ENCODE results near the gene TRAF5.
"Not testable (repeated sequence)": the region's sequence is repeated elsewhere in the genome, so short reads cannot be mapped to it uniquely, and the experiment has no call there.

Gene TRAF5

GRCh38 chr1:211378844-211379243 lies 52.2 kb downstream of the TRAF5 start:
- DNase-seq (ENCODE audit: low read depth): no peak

GRCh38 chr1:211379446-211379845 lies 52.8 kb downstream of the TRAF5 start:
- DNase-seq (ENCODE audit: low read depth): no peak

DNA sequence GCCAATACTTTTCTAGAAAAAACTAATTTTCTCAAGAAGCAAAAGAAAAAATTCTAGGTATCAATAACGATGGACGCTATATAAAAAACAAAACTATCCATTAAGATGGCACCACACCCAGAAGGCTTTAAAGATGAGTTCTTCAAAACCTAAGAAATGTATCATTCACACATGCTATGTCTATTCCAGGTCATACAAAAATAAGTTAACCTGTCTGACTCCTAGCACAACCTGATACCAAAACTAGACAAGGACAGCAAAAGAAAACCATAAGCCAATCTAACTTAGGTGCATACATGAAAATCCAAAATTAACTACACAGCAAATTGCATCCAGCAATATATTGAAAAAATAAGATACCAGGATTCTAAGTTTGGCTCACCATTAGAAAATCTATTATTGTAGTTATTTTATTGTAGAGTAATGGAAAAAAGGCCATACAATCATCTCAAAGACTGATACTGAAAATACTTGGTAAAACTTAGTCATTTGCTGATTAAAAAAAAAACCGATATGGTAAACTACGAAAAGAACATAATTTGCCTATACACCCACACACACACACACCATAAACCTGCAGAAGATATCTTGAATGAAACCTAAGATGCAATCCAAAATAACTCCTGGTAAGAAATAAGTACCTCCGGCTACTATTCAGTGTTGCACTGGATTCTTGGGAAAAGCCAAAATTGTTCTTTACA lies 55.0 kb downstream of the TRAF5 start:
- DNase-seq (ENCODE audit: low read depth): no peak

GRCh38 chr1:211382182-211382713 lies 55.6 kb downstream of the TRAF5 start:
- no peak for DNase-seq (ENCODE audit: low read depth)

- peak; percentile 87 for DNase-seq (ENCODE audit: low read depth)
Measured at GRCh38 chr1:211382714-211383480, 56.3 kb downstream of the TRAF5 start.

- DNase-seq (ENCODE audit: low read depth): no peak
Measured at GRCh38 chr1:211384524-211384923, 57.9 kb downstream of the TRAF5 start.

DNA sequence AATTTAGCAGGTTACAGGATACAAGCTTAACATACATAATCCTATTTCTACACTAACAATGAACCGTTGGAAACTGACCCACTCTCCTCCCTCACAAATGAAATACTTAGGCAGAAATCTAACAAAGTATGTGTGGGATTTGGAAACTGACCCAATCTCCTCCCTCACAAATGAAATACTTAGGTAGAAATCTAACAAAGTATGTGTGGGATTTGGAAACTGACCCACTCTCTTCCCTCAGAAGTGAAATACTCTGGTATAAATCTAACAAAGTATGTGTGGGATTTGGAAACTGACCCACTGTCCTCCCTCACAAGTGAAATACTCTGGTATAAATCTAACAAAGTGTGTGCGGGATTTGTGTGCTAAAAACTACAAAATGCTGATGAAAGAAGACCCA lies 60.3 kb downstream of the TRAF5 start:
- no peak for DNase-seq (ENCODE audit: low read depth)

DNA sequence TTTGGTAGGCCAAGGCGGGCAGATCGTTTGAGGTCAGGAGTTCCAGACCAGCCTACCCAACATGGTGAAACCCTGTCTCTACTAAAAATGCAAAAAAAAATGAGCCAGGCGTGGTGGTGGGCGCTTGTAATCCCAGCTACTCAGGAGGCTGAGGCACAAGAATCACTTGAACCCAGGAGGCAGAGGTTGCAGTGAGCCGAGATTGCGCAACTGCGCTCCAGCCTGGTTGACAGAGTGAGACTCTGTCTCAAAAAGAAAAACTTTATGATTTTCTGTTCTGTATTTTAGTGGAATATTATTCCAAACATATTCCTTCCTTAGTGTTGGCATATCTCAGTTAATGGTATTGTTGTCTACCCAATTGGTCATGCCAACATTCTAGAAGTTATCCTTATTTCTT lies 64.2 kb downstream of the TRAF5 start:
- not testable (repeated sequence) for DNase-seq (ENCODE audit: low read depth)

GRCh38 chr1:211393203-211393602 lies 66.6 kb downstream of the TRAF5 start:
- no peak for DNase-seq (ENCODE audit: low read depth)

GRCh38 chr1:211398266-211398930 lies 71.8 kb downstream of the TRAF5 start:
- DNase-seq (ENCODE audit: low read depth): not testable (repeated sequence)

DNA sequence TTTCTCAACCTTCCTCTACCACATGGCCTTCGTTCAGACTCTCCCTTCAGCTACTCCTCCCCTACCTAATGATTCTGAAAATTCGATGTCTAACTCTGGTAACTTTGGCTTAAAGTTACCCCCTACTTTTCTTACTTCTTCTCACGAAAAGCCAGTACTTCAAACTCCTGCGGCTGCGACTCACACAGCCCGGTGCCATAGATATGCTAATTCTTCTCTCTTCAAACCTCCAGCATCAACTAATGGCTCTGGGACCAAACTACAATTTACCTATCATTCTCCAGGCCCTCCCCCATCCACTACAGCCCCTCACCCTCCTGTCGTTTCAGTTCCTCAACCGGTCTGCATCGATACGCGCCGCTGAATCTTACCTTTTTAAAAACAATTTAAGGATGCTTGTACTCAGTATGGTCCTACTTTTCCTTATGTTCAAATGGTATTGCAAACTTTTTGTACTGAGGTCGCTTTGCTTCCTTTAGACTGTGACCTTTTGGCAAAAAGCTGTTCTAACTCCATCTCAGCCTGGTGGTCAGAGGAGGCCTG lies 73.3 kb downstream of the TRAF5 start:
- DNase-seq (ENCODE audit: low read depth): not testable (repeated sequence)

DNA sequence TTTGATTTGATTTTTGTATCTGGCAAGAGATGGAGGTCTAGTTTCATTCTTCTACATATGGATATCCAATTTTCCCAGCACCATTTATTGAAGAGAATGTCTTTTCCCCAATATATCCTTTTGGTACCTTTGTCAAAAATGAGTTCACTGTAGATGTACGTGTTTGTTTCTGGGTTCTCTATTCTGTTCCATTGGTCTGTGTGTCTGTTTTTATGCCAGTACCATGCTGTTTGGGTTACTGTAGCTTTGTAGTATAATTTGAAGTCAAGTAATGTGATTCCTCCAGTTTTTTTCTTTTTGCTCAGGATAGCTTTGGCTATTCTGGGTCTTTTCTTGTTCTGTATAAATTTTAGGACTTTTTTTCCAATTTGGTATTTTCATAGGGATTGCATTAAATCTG lies 75.1 kb downstream of the TRAF5 start:
- DNase-seq (ENCODE audit: low read depth): not testable (repeated sequence)

DNA sequence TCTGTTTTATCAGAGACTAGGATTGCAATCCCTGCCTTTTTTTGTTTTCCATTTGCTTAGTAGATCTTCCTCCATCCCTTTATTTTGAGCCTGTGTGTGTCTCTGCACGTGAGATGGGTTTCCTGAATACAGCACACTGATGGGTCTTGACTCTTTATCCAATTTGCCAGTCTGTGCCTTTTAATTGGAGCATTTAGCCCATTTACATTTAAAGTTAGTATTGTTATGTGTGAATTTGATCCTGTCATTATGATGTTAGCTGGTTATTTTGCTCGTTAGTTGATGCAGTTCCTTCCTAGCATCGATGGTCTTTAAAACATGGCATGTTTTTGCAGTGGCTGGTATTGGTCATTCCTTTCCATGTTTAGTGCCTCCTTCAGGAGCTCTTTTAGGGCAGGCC lies 79.5 kb downstream of the TRAF5 start:
- not testable (repeated sequence) for DNase-seq (ENCODE audit: low read depth)

DNA sequence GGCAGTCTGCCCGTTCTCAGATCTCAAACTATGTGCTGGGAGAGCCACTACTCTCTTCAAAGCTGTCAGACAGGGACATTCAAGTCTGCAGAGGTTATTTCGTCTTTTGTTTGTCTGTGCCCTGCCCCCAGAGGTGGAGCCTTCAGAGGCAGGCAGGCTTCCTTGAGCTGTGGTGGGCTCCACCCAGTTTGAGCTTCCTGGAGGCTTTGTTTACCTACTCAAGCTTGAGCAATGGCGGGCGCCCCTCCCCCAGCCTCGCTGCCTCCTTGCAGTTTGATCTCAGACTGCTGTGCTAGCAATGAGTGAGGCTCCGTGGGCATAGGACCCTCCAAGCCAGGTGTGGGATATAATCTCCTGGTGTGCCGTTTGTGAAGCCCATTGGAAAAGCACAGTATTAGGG lies 81.1 kb downstream of the TRAF5 start:
- DNase-seq (ENCODE audit: low read depth): not testable (repeated sequence)

DNA sequence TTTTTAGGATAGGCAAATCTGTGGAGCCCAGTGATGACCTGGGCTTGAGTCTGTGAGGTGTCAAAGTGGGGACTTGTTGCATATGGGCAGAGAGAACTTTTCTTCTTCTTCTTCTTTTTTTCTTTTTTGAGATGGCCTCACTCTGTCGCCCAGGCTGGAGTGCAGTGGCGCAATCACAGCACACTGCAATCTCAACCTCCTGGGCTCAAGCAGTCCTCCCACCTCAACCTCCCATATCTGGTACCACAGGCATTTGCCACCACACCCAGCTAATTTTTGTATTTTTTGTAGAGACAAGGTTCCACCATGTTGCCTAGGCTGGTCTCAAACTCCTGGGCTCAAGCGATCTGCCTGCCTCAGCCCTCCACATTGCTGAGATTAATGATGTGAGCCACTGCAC lies 85.0 kb downstream of the TRAF5 start:
- DNase-seq (ENCODE audit: low read depth): no peak

GRCh38 chr1:211415700-211416099 lies 89.1 kb downstream of the TRAF5 start:
- no peak for DNase-seq (ENCODE audit: low read depth)

DNA sequence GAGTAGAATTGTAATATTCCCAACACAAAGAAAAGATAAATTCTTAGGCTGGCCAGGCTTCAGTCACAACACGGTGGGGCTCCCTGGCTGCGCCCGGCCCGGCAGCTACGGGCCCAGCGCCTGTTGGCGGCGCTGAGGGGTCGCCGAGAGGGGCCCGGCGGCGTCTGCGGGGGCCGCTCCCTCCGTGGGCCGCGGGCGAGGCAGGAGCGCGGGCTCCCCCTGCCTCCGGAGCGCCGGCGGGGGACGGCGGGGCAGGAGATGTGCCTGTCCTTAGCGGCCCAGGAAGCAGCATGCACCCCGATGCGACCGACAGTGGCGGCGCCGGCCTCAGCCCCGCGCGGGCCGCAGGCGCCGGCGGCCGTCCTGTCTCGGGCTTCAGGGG lies 89.6 kb downstream of the TRAF5 start:
- DNase-seq (ENCODE audit: low read depth): not testable (repeated sequence)

- DNase-seq (ENCODE audit: low read depth): peak; percentile 47
Measured at GRCh38 chr1:211416628-211417323, 90.1 kb downstream of the TRAF5 start.

DNA sequence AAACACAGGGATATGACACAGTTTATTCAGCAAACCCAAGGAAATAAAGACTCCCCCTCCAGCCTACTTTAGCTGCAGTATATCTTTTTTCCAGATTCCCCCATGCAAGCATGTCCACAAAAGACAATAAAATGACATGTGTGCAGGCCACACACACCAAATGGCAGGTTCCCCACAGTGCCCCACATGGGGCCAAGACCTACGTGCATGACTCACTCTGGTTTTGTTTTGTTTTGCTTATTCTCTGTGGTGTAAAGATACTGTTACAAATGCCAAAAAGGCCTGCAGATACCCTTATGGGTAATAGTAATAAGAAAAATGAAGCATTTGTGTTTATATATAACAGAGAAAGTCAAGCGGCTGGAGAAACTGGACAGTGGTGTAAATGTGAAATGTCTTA lies 93.8 kb downstream of the TRAF5 start:
- DNase-seq (ENCODE audit: low read depth): no peak

DNA sequence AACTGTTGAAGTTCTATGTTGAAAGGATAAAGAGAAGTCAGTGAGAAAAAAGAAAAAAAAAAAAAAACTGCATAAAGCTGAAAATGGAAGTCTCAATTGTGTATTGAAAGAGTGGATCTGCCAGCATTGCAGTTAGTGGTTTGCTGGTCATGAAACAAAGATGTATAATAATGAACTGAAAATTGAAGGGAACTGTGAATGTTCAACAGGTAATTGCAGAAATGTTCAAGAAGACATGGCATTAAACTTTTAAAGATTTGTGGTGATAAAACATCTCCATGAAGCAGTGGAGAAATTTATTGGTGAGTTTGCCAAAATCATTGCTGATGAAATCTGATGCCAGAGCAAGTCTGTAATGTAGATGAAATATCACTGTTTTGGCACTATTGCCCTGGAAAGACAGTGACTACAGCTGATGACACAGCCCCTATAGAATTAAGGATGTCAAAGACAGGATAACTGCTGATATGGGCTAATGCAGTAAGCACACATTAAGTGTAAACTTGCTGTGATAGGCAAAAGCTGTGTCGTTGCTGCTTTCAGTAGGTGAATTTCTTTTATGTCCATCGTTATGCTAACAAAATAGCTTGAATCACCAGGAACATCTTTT lies 94.3 kb downstream of the TRAF5 start:
- DNase-seq (ENCODE audit: low read depth): peak; percentile 35

DNA sequence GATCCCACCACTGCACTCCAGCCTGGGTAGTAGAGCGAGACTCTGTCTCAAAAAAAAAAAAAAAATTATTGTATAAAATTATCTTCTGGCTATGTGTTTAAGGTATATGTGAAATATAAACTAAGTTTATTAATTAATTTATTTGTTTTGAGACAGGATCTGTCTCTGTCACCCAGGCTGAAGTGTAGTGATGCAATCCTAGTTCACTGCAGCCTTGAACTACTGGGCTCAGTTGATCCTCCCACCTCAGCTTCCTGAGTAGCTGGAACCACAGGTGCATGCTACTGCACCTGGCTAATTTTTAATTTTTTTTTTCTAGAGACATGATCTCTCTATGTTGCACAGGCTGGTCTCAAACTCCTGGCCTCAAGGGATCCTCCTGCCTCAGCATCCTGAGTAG lies 97.4 kb downstream of the TRAF5 start:
- no peak for DNase-seq (ENCODE audit: low read depth)
